Prostate gland (tissue), 2 donors: ENCODE results near the gene SLC2A5.

Experiments
- POLR2A ChIP-seq: fragments of 450-650 bp; IDR thresholded peaks from one replicate; pipeline ENCODE4 v1.6.1; 2016; ENCODE audit warnings: antibody characterized with exemption, mild to moderate bottlenecking
- TF ChIP-seq, protein P1 (sequence below), 4 experiments: fragments of 200-600 bp in 2 of 4; fragments of 450-650 bp in 2 of 4; sonication (generic) in 2 of 4; IDR thresholded peaks; 1 replicate in 3 of 4; 2 replicates in 1 of 4; pipeline ENCODE4 v1.5.1; 2016 to 2019; ENCODE audit warnings: antibody characterized with exemption in 4 of 4, mild to moderate bottlenecking in 2 of 4, moderate library complexity in 2 of 4

DNA sequence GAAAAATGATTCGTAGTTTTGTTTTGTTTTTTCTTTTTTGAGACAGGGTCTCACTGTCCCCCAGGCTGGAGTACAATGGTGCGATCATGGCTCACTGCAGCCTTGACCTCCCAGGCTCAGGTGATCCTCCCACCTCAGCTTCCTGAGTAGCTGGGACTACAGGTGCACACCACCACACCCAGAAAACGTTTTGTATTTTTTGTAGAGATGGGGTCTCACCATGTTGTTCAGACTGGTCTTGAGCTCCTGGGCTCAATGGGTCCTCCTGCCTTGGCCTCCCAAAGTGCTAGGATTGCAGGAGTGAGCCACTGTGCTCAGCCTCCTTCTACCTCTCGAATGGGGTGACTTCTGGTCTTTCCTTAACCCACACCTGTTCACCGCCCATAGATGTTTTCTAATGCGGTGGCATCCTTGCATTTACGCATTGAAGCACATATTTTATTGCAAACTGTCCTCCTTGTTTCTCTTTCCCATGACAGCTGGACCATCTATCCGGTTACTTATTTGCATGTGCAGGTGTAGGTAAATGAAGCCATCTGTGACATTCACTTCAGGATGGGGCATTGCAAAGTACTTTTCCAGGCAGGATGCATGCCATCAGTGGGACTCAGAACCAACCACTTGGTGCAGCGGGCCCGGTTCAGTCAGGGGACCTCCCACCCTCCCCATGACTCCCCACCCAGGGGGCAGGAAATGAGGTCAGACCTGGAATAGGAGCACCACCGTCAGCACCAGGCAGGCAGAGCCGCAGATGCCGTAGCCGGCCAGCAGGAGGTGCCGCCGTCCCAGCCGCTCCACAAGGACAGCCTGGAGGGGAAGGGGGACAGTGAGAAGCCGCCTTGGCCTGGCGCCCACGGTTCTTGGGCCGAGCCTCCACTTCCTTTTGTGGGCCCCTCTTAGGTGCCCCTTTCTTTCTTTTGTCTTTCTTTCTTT is 59.7 kb downstream of the SLC2A5 start:
- TF ChIP-seq, protein P1, sequence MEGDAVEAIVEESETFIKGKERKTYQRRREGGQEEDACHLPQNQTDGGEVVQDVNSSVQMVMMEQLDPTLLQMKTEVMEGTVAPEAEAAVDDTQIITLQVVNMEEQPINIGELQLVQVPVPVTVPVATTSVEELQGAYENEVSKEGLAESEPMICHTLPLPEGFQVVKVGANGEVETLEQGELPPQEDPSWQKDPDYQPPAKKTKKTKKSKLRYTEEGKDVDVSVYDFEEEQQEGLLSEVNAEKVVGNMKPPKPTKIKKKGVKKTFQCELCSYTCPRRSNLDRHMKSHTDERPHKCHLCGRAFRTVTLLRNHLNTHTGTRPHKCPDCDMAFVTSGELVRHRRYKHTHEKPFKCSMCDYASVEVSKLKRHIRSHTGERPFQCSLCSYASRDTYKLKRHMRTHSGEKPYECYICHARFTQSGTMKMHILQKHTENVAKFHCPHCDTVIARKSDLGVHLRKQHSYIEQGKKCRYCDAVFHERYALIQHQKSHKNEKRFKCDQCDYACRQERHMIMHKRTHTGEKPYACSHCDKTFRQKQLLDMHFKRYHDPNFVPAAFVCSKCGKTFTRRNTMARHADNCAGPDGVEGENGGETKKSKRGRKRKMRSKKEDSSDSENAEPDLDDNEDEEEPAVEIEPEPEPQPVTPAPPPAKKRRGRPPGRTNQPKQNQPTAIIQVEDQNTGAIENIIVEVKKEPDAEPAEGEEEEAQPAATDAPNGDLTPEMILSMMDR (IDR thresholded peaks at IDR 0.05), result peak in 2 of 4 experiments; percentile 11 to 42
- TF ChIP-seq POLR2A, result no peak
